Liver (tissue), 9 donors: ENCODE data around the gene POMT2. TPM values are rescaled to one million over a fixed set of nuclear protein-coding genes. Genes with fewer than 3 reads are reported as not detected.

Experiments
- DNase-seq: peaks from one replicate; pipeline ENCODE4 v3.0.0-alpha.2; 2017; ENCODE audit warnings: low spot score
- H3K27ac ChIP-seq, 2 donors: one replicate each; pipeline ENCODE4 v1.7.0; 2013; ENCODE audit warnings: inconsistent platforms in 2 of 2, low read length in 2 of 2, control low read depth in 1 of 2, low read depth in 1 of 2, mild to moderate bottlenecking in 1 of 2
- H3K27me3 ChIP-seq, 4 donors: one replicate each; pipeline versions ENCODE4 v1.6.1 to v1.7.0; 2013; ENCODE audit warnings: low read length in 3 of 4, inconsistent platforms in 1 of 4, mild to moderate bottlenecking in 1 of 4, moderate library complexity in 1 of 4; ENCODE audit not compliant: control insufficient read depth in 4 of 4, insufficient read depth in 4 of 4
- H3K36me3 ChIP-seq, 4 donors: one replicate each; pipeline versions ENCODE4 v1.6.1 to v1.7.0; 2013; ENCODE audit warnings: low read length in 3 of 4, mild to moderate bottlenecking in 3 of 4, low read depth in 1 of 4, moderate library complexity in 1 of 4; ENCODE audit not compliant: control insufficient read depth in 4 of 4, insufficient read depth in 3 of 4
- H3K4me1 ChIP-seq, 4 donors: one replicate each; pipeline versions ENCODE4 v1.6.1 to v1.7.0; 2013; ENCODE audit warnings: low read length in 3 of 4, mild to moderate bottlenecking in 3 of 4, moderate library complexity in 1 of 4; ENCODE audit not compliant: control insufficient read depth in 4 of 4, insufficient read depth in 4 of 4
- H3K4me3 ChIP-seq, 3 donors: one replicate each; pipeline versions ENCODE4 v1.6.1 to v1.7.0; 2013; ENCODE audit warnings: low read length in 3 of 3, control low read depth in 1 of 3, low read depth in 1 of 3, mild to moderate bottlenecking in 1 of 3
- H3K9ac ChIP-seq, 2 donors: one replicate each; pipeline ENCODE4 v1.7.0; 2013; ENCODE audit warnings: low read length in 2 of 2, mild to moderate bottlenecking in 2 of 2, moderate library complexity in 2 of 2, control low read depth in 1 of 2, low read depth in 1 of 2
- H3K9me3 ChIP-seq, 4 donors: one replicate each; pipeline versions ENCODE4 v1.6.1 to v1.7.0; 2013; ENCODE audit warnings: low read length in 3 of 4; ENCODE audit not compliant: control insufficient read depth in 4 of 4
- ATF3 ChIP-seq: IDR thresholded peaks from 2 replicates; pipeline ENCODE4 v1.6.1; 2016; ENCODE audit warnings: antibody characterized with exemption
- EGR1 ChIP-seq, 2 donors: IDR thresholded peaks; 2 replicates each; pipeline ENCODE4 v1.6.1; 2016 to 2018; ENCODE audit warnings: antibody characterized with exemption in 2 of 2, low read depth in 2 of 2
- FOXA1 ChIP-seq: IDR thresholded peaks from 2 replicates; pipeline ENCODE4 v1.6.1; 2016; ENCODE audit warnings: antibody characterized with exemption
- FOXA2 ChIP-seq: IDR thresholded peaks from 2 replicates; pipeline ENCODE4 v1.6.1; 2016; ENCODE audit warnings: antibody characterized with exemption
- GABPA ChIP-seq, 2 donors: IDR thresholded peaks in 1 of 2; conservative IDR thresholded peaks in 1 of 2; 2 replicates each; pipeline ENCODE4 v1.6.1; 2016; ENCODE audit warnings: antibody characterized with exemption in 2 of 2, mild to moderate bottlenecking in 1 of 2, moderate library complexity in 1 of 2
- HNF4A ChIP-seq, 2 donors: conservative IDR thresholded peaks; 2 replicates each; pipeline ENCODE4 v1.6.1; 2016; ENCODE audit warnings: antibody characterized with exemption in 2 of 2, mild to moderate bottlenecking in 2 of 2
- HNF4G ChIP-seq: IDR thresholded peaks from 2 replicates; pipeline ENCODE4 v1.6.1; 2016; ENCODE audit warnings: antibody characterized with exemption
- JUND ChIP-seq, 2 donors: IDR thresholded peaks; 2 replicates each; pipeline ENCODE4 v1.6.1; 2016; ENCODE audit warnings: antibody characterized with exemption in 2 of 2
- MAX ChIP-seq: IDR thresholded peaks from 2 replicates; pipeline ENCODE4 v1.6.1; 2016; ENCODE audit warnings: antibody characterized with exemption
- NR2F2 ChIP-seq: IDR thresholded peaks from 2 replicates; pipeline ENCODE4 v1.6.1; 2016; ENCODE audit warnings: antibody characterized with exemption
- RAD21 ChIP-seq, 2 donors: IDR thresholded peaks; 2 replicates each; pipeline ENCODE4 v1.6.1; 2016; ENCODE audit warnings: antibody characterized with exemption in 2 of 2, mild to moderate bottlenecking in 2 of 2
- RXRA ChIP-seq, 2 donors: IDR thresholded peaks; 2 replicates each; pipeline ENCODE4 v1.6.1; 2017 to 2018; ENCODE audit warnings: antibody characterized with exemption in 2 of 2, mild to moderate bottlenecking in 1 of 2
- SP1 ChIP-seq: IDR thresholded peaks from 2 replicates; pipeline ENCODE4 v1.6.1; 2018; ENCODE audit warnings: antibody characterized with exemption, mild to moderate bottlenecking
- TAF1 ChIP-seq: conservative IDR thresholded peaks from 2 replicates; pipeline ENCODE4 v1.6.1; 2016; ENCODE audit warnings: antibody characterized with exemption, mild to moderate bottlenecking
- YY1 ChIP-seq: IDR thresholded peaks from 2 replicates; pipeline ENCODE4 v1.6.1; 2016; ENCODE audit warnings: antibody characterized with exemption, mild to moderate bottlenecking
- WGBS: extraction: QIAGEN DNeasy Blood & Tissue Kit; methylation state at CpG from one replicate; pipeline ENCODE4 v1.1.7; 2013; 5-methylcytosine and 5-hydroxymethylcytosine counted together
- polyA plus RNA-seq, 2 donors: library from polyadenylated mRNA; stranded (reverse) in 1 of 2; unstranded in 1 of 2; fragments of 200-250 nt in 1 of 2; fragments of >200 nt in 1 of 2; fragmentation: Nextera tagmentation in 1 of 2; extraction: Ambion mirVana in 1 of 2; gene quantifications; one replicate each; pipeline versions ENCODE4 v1.2.1 to v1.2.3, GENCODE V29; 2013 to 2015
- total RNA-seq, 2 donors: library from RNA; depleted of rRNA; stranded (reverse); fragments of >200 nt; gene quantifications; one replicate each; pipeline ENCODE4 v1.2.3, GENCODE V29; 2014
- TF ChIP-seq, protein P1 (sequence below): fragments of 150-350 bp; IDR thresholded peaks from 2 replicates; pipeline ENCODE4 v1.5.1; 2017; ENCODE audit warnings: improper control_type of control experiment, low read depth, low read length; ENCODE audit not compliant: missing input control
- TF ChIP-seq, protein P2 (sequence below): IDR thresholded peaks from 2 replicates; pipeline ENCODE4 v1.6.1; 2016; ENCODE audit warnings: antibody characterized with exemption
- TF ChIP-seq, protein P3 (sequence below): IDR thresholded peaks from 2 replicates; pipeline ENCODE4 v1.6.1; 2016; ENCODE audit warnings: antibody characterized with exemption, mild to moderate bottlenecking
- donor health status: healthy.
- donor health status: healthy.
- donor health status: healthy.
- donor health status: healthy.
- donor health status: healthy.

The POMT2 gene
- total and polyA plus RNA-seq, 4 donors: 4.8 to 13.1 (median 5.3) TPM

GRCh38 chr14:77270361-77271112 lies 50.1 kb downstream of the POMT2 start:
- H3K36me3 ChIP-seq: no peaks in the 10 kb centered on the region
- H3K4me3 ChIP-seq: no peak overlapping the region
- TF ChIP-seq FOXA2: no peak
- TF ChIP-seq YY1: no peak
- TF ChIP-seq ATF3: no peak
- TF ChIP-seq EGR1 (IDR thresholded peaks at IDR 0.05; ENCODE audit: low read depth in 2 of 2): no peak
- no peak for TF ChIP-seq NR2F2
- no peak for TF ChIP-seq SP1
- TF ChIP-seq HNF4A (conservative IDR thresholded peaks at IDR 0.05): no peak
- no peak for TF ChIP-seq FOXA1
- TF ChIP-seq TAF1: no peak
- no peak for TF ChIP-seq GABPA (IDR thresholded peaks at IDR 0.05 in 1 of 2, conservative IDR thresholded peaks at IDR 0.05 in 1 of 2)
- TF ChIP-seq JUND (IDR thresholded peaks at IDR 0.05): no peak
- TF ChIP-seq RAD21 (IDR thresholded peaks at IDR 0.05): no peak
- TF ChIP-seq, protein P1, sequence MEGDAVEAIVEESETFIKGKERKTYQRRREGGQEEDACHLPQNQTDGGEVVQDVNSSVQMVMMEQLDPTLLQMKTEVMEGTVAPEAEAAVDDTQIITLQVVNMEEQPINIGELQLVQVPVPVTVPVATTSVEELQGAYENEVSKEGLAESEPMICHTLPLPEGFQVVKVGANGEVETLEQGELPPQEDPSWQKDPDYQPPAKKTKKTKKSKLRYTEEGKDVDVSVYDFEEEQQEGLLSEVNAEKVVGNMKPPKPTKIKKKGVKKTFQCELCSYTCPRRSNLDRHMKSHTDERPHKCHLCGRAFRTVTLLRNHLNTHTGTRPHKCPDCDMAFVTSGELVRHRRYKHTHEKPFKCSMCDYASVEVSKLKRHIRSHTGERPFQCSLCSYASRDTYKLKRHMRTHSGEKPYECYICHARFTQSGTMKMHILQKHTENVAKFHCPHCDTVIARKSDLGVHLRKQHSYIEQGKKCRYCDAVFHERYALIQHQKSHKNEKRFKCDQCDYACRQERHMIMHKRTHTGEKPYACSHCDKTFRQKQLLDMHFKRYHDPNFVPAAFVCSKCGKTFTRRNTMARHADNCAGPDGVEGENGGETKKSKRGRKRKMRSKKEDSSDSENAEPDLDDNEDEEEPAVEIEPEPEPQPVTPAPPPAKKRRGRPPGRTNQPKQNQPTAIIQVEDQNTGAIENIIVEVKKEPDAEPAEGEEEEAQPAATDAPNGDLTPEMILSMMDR: no peak
- no peak for TF ChIP-seq RXRA (IDR thresholded peaks at IDR 0.05)
- TF ChIP-seq, protein P2, sequence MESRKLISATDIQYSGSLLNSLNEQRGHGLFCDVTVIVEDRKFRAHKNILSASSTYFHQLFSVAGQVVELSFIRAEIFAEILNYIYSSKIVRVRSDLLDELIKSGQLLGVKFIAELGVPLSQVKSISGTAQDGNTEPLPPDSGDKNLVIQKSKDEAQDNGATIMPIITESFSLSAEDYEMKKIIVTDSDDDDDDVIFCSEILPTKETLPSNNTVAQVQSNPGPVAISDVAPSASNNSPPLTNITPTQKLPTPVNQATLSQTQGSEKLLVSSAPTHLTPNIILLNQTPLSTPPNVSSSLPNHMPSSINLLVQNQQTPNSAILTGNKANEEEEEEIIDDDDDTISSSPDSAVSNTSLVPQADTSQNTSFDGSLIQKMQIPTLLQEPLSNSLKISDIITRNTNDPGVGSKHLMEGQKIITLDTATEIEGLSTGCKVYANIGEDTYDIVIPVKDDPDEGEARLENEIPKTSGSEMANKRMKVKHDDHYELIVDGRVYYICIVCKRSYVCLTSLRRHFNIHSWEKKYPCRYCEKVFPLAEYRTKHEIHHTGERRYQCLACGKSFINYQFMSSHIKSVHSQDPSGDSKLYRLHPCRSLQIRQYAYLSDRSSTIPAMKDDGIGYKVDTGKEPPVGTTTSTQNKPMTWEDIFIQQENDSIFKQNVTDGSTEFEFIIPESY: no peak
- no peak for TF ChIP-seq HNF4G
- TF ChIP-seq, protein P3, sequence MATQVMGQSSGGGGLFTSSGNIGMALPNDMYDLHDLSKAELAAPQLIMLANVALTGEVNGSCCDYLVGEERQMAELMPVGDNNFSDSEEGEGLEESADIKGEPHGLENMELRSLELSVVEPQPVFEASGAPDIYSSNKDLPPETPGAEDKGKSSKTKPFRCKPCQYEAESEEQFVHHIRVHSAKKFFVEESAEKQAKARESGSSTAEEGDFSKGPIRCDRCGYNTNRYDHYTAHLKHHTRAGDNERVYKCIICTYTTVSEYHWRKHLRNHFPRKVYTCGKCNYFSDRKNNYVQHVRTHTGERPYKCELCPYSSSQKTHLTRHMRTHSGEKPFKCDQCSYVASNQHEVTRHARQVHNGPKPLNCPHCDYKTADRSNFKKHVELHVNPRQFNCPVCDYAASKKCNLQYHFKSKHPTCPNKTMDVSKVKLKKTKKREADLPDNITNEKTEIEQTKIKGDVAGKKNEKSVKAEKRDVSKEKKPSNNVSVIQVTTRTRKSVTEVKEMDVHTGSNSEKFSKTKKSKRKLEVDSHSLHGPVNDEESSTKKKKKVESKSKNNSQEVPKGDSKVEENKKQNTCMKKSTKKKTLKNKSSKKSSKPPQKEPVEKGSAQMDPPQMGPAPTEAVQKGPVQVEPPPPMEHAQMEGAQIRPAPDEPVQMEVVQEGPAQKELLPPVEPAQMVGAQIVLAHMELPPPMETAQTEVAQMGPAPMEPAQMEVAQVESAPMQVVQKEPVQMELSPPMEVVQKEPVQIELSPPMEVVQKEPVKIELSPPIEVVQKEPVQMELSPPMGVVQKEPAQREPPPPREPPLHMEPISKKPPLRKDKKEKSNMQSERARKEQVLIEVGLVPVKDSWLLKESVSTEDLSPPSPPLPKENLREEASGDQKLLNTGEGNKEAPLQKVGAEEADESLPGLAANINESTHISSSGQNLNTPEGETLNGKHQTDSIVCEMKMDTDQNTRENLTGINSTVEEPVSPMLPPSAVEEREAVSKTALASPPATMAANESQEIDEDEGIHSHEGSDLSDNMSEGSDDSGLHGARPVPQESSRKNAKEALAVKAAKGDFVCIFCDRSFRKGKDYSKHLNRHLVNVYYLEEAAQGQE: no peak
- TF ChIP-seq MAX: no peak
- peaks cover 0 to 4% (median 0%) of the 10 kb centered on the region in 4 donors for H3K4me1 ChIP-seq
- no peak overlapping the region for H3K27ac ChIP-seq
- H3K27me3 ChIP-seq: peaks cover 0 to 10% (median 5%) of the 10 kb centered on the region in 4 donors
- DNase-seq: no peak
- 5% methylated on average over 84 of the region's 84 CpGs for WGBS
- no peak overlapping the region for H3K9ac ChIP-seq
- peaks cover 0 to 1% (median 0%) of the 10 kb centered on the region in 4 donors for H3K9me3 ChIP-seq
